Keratinocyte (primary cell): ENCODE results near the gene KPNA3. TPM values are rescaled to one million over a fixed set of nuclear protein-coding genes. Genes with fewer than 3 reads are reported as not detected.

Experiments used
- DNase-seq: peaks from one replicate; pipeline ENCODE4 v3.0.0-alpha.2; 2011; ENCODE audit warnings: low read depth, missing footprints, low spot score
- FAIRE-seq: peaks from 2 replicates; lab custom pipeline; 2011; peaks lifted over from hg19 to GRCh38; lab: Jason Lieb, UNC
- H2AFZ ChIP-seq: 2 replicates; pipeline ENCODE4 v1.6.0; 2012; ENCODE audit warnings: low read length, control low read depth, inconsistent platforms; ENCODE audit not compliant: control insufficient read depth
- H3K27ac ChIP-seq: 2 replicates; pipeline ENCODE4 v1.5.1; 2011; ENCODE audit warnings: low read length; ENCODE audit not compliant: control insufficient read depth, insufficient read depth
- H3K27me3 ChIP-seq: 3 replicates; pipeline ENCODE4 v1.6.0; 2011; ENCODE audit warnings: low read length; ENCODE audit not compliant: control insufficient read depth, insufficient read depth; ENCODE audit errors: extremely low read depth
- H3K36me3 ChIP-seq, 2 experiments: 2 replicates in 1 of 2; 3 replicates in 1 of 2; pipeline ENCODE4 v1.5.1; 2011; ENCODE audit warnings: low read length in 2 of 2, mild to moderate bottlenecking in 1 of 2; ENCODE audit not compliant: control insufficient read depth in 2 of 2, insufficient read depth in 2 of 2; ENCODE audit errors: extremely low read depth in 1 of 2
- H3K4me1 ChIP-seq: 3 replicates; pipeline ENCODE4 v1.5.1; 2011; ENCODE audit warnings: low read length; ENCODE audit not compliant: control insufficient read depth, insufficient read depth; ENCODE audit errors: extremely low read depth
- H3K4me2 ChIP-seq: 3 replicates; pipeline ENCODE4 v1.6.0; 2011; ENCODE audit warnings: low read depth, low read length; ENCODE audit not compliant: control insufficient read depth, insufficient read depth; ENCODE audit errors: extremely low read depth
- H3K4me3 ChIP-seq, 3 experiments: fragments of 200-600 bp in 1 of 3; sonication (generic) in 1 of 3; 2 replicates in 2 of 3; 3 replicates in 1 of 3; pipeline ENCODE4 v1.5.1; 2011 to 2016; ENCODE audit warnings: low read length in 3 of 3, mild to moderate bottlenecking in 3 of 3, control low read depth in 2 of 3, inconsistent platforms in 1 of 3, low read depth in 1 of 3, mixed read lengths in 1 of 3, mixed run types in 1 of 3, moderate library complexity in 1 of 3; ENCODE audit not compliant: control insufficient read depth in 2 of 3, insufficient read depth in 2 of 3; ENCODE audit errors: extremely low read depth in 1 of 3
- H3K79me2 ChIP-seq: 2 replicates; pipeline ENCODE4 v1.6.0; 2012; ENCODE audit warnings: low read length; ENCODE audit not compliant: control insufficient read depth, insufficient read depth
- H3K9ac ChIP-seq: 3 replicates; pipeline ENCODE4 v1.6.0; 2011; ENCODE audit warnings: low read length; ENCODE audit not compliant: control insufficient read depth, insufficient read depth; ENCODE audit errors: extremely low read depth
- H3K9me1 ChIP-seq: 3 replicates; pipeline ENCODE4 v1.6.0; 2011; ENCODE audit warnings: low read length; ENCODE audit not compliant: control insufficient read depth, insufficient read depth; ENCODE audit errors: extremely low read depth
- H3K9me3 ChIP-seq: 2 replicates; pipeline ENCODE4 v1.5.1; 2012; ENCODE audit warnings: low read depth, low read length; ENCODE audit not compliant: control insufficient read depth
- H4K20me1 ChIP-seq: 3 replicates; pipeline ENCODE4 v1.6.0; 2011; ENCODE audit warnings: low read length; ENCODE audit not compliant: control insufficient read depth, insufficient read depth; ENCODE audit errors: extremely low read depth
- CTCF ChIP-seq, 3 experiments: IDR thresholded peaks in 1 of 3; conservative IDR thresholded peaks in 1 of 3; optimal IDR thresholded peaks in 1 of 3; 2 replicates in 2 of 3; 3 replicates in 1 of 3; pipeline versions ENCODE3 to v1.5.1; 2011; ENCODE audit warnings: low read length in 3 of 3, mild to moderate bottlenecking in 3 of 3, moderate library complexity in 2 of 3, control low read depth in 1 of 3, inconsistent platforms in 1 of 3; ENCODE audit not compliant: insufficient read depth in 2 of 3; ENCODE audit errors: extremely low read depth in 1 of 3
- EZH2 ChIP-seq: IDR thresholded peaks from one replicate; pipeline ENCODE4 v1.6.1; 2012; ENCODE audit warnings: inconsistent platforms, mild to moderate bottlenecking, low read length, moderate library complexity
- dilution Hi-C: fragments of 300-500 bp; cut with MboI; formaldehyde crosslinking; loops from one replicate; pipeline ENCODE4 v1.7.0; 2020; ENCODE audit warnings: low sequenced_read_pairs; ENCODE audit not compliant: extremely low pct_ligation_motif_present
- polyA minus RNA-seq, 3 experiments: library from RNA; depleted of rRNA, polyadenylated mRNA; stranded (reverse); fragments of >200 nt; gene quantifications; 1 replicate in 1 of 3; 2 replicates in 1 of 3; 3 replicates in 1 of 3; pipeline ENCODE4 v1.2.3, GENCODE V29; 2011
- polyA plus RNA-seq, 5 experiments: library from polyadenylated mRNA; depleted of rRNA in 3 of 5; stranded (reverse) in 3 of 5; stranded (forward) in 1 of 5; unstranded in 1 of 5; fragments of >200 nt; gene quantifications; 1 replicate in 1 of 5; 2 replicates in 3 of 5; 3 replicates in 1 of 5; pipeline versions ENCODE4 v1.2.1 to v1.2.3, GENCODE V29; 2011 to 2012; ENCODE audit warnings: missing spikeins in 2 of 5, low read depth in 1 of 5, low replicate concordance in 1 of 5

KPNA3 gene
- polyA plus RNA-seq (23.8 to 43.8 TPM (median 37.3 TPM) in 3 replicates), polyA minus RNA-seq (27.9 to 47.5 TPM (median 28.9 TPM) in 3 replicates)
- polyA plus RNA-seq (2011; ENCODE audit: low read depth) = 24.1 TPM
- 26.8 and 51.2 TPM in 2 replicates for polyA plus RNA-seq (2011; cell fraction: cytosol; rRNA removed)
- 22.9 and 27.5 TPM in 2 replicates for polyA plus RNA-seq (2011; cell fraction: nucleus; rRNA removed)
- polyA plus RNA-seq (2012; ENCODE audit: low replicate concordance) = 27.6 and 38.5 TPM in 2 replicates
- polyA minus RNA-seq (2011; cell fraction: cytosol; rRNA and poly(A)+ RNA removed) = 26.5 TPM
- polyA minus RNA-seq (2011; cell fraction: nucleus; rRNA and poly(A)+ RNA removed) = 16.0 and 33.0 TPM in 2 replicates

- Histone ChIP-seq H2AFZ (peak within 1 kb of the TSS; percentile 98), H3K4me2 (peak within 1 kb of the TSS; percentile 100), H3K36me3 (peaks cover 0 to 4% of the 10 kb centered on the region in 2 experiments), H3K9me3 (no peaks in the 10 kb centered on the region), H3K4me3 (peak within 1 kb of the TSS; percentile 68 to 94 (median 76)), H3K27me3 (no peaks in the 10 kb centered on the region), H4K20me1 (peaks cover 6% of the 10 kb centered on the region), H3K79me2 (peaks cover 43% of the 10 kb centered on the region), H3K9me1 (no peaks in the 10 kb centered on the region), H3K4me1 (peaks cover 12% of the 10 kb centered on the region), H3K27ac (peak within 1 kb of the TSS; percentile 83), H3K9ac (peak within 1 kb of the TSS; percentile 91)
- dilution Hi-C loops = no loop called here
- FAIRE-seq (peak; percentile 53), DNase-seq (peak; percentile 40)
- peak in 2 of 3 experiments; percentile 16 to 69 for TF ChIP-seq CTCF (optimal IDR thresholded peaks at IDR 0.05 in 1 of 3, IDR thresholded peaks at IDR 0.05 in 1 of 3, conservative IDR thresholded peaks at IDR 0.05 in 1 of 3; ENCODE audit: extremely low read depth in 1 of 3, insufficient read depth in 2 of 3, low read length in 3 of 3)
- TF ChIP-seq EZH2 = no peak
Measured at GRCh38 chr13:49792550-49793324, at the start of gene KPNA3. Gene KPNA3 (minus strand): TSS chr13:49792682. CDS start chr13:49792506, 176 bp downstream.

GRCh38 chr13:49841964-49842363, 49.5 kb upstream of the KPNA3 start:
- Histone ChIP-seq H3K9ac (no peak overlapping the region), H3K4me2 (no peak overlapping the region), H3K27ac (no peak overlapping the region), H3K36me3 (no peaks in the 10 kb centered on the region), H3K4me3 (no peak overlapping the region), H3K9me1 (no peaks in the 10 kb centered on the region), H2AFZ (no peak overlapping the region), H3K79me2 (no peaks in the 10 kb centered on the region), H3K27me3 (peaks cover 3% of the 10 kb centered on the region), H3K9me3 (no peaks in the 10 kb centered on the region), H3K4me1 (no peaks in the 10 kb centered on the region), H4K20me1 (no peaks in the 10 kb centered on the region)
- FAIRE-seq = no peak
- DNase-seq = no peak
- dilution Hi-C loops = no loop called here
- TF ChIP-seq CTCF (optimal IDR thresholded peaks at IDR 0.05 in 1 of 3, IDR thresholded peaks at IDR 0.05 in 1 of 3, conservative IDR thresholded peaks at IDR 0.05 in 1 of 3; ENCODE audit: extremely low read depth in 1 of 3, insufficient read depth in 2 of 3, low read length in 3 of 3) (no peak), EZH2 (no peak)
